ENCODE data around the gene PRDM16. TPM values are rescaled to one million over a fixed set of nuclear protein-coding genes. Genes with fewer than 3 reads are reported as not detected.

Gene PRDM16
- total RNA-seq, 4 donors from 2014 or later = 5.9 to 41.7 (median 11.2) TPM

- no peak for DNase-seq (ENCODE audit: low spot score in 2 of 2)
- H3K4me1 ChIP-seq = peaks cover 0 to 71% (median 32%) of the 10 kb centered on the region in 4 donors
- peaks cover 0 to 5% of the 10 kb centered on the region in 2 donors for H3K27me3 ChIP-seq
- peaks cover 0 to 10% (median 0%) of the 10 kb centered on the region in 4 donors for H3K9me3 ChIP-seq
- peak overlapping the region; percentile 61 to 96 (median 84) for H3K27ac ChIP-seq
- WGBS, 2 donors = 66 to 71% methylated on average over 17 to 21 of the region's 21 CpGs
- TF ChIP-seq POLR2A (IDR thresholded peaks at IDR 0.05) (no peak), EP300 (IDR thresholded peaks at IDR 0.05) (no peak), CTCF (IDR thresholded peaks at IDR 0.05) (no peak)
- no peaks in the 10 kb centered on the region for H3K36me3 ChIP-seq
- no peak overlapping the region for H3K4me3 ChIP-seq
Observed at GRCh38 chr1:3187415-3188149, 118.6 kb downstream of the PRDM16 start.

GRCh38 chr1:3188150-3188971 lies 119.4 kb downstream of the PRDM16 start:
- Histone ChIP-seq H3K4me3 (no peak overlapping the region), H3K9me3 (peaks cover 0 to 10% (median 0%) of the 10 kb centered on the region in 4 donors), H3K36me3 (peaks cover 0 to 7% (median 0%) of the 10 kb centered on the region in 3 donors), H3K27ac (peak overlapping the region; percentile 31 to 96 (median 84)), H3K27me3 (peaks cover 0 to 5% of the 10 kb centered on the region in 2 donors), H3K4me1 (peaks cover 0 to 66% (median 29%) of the 10 kb centered on the region in 4 donors)
- WGBS, 2 donors = 76 to 79% methylated on average over 34 of the region's 34 CpGs
- DNase-seq (ENCODE audit: low spot score in 2 of 2) = no peak
- TF ChIP-seq POLR2A (IDR thresholded peaks at IDR 0.05) (no peak), EP300 (IDR thresholded peaks at IDR 0.05) (no peak)

GRCh38 chr1:3190256-3191041 lies 121.4 kb downstream of the PRDM16 start:
- WGBS, 2 donors = 70% methylated on average over 20 to 32 of the region's 32 CpGs
- TF ChIP-seq EP300 (IDR thresholded peaks at IDR 0.05) = no peak
- TF ChIP-seq POLR2A (IDR thresholded peaks at IDR 0.05) = no peak
- no peak for TF ChIP-seq CTCF (IDR thresholded peaks at IDR 0.05)
- Histone ChIP-seq H3K9me3 (peaks cover 0 to 10% (median 0%) of the 10 kb centered on the region in 4 donors), H3K36me3 (peaks cover 0 to 9% (median 0%) of the 10 kb centered on the region in 3 donors), H3K4me3 (no peak overlapping the region), H3K4me1 (peaks cover 0 to 47% (median 20%) of the 10 kb centered on the region in 4 donors), H3K27ac (peak overlapping the region in 3 of 4 donors; percentile 2 to 96 (median 87)), H3K27me3 (peaks cover 0 to 4% of the 10 kb centered on the region in 2 donors)
- no peak for DNase-seq (ENCODE audit: low spot score in 2 of 2)

GRCh38 chr1:3192361-3192760 lies 123.4 kb downstream of the PRDM16 start:
- TF ChIP-seq CTCF (IDR thresholded peaks at IDR 0.05) (no peak), EP300 (IDR thresholded peaks at IDR 0.05) (no peak), POLR2A (IDR thresholded peaks at IDR 0.05) (no peak)
- H3K36me3 ChIP-seq = peaks cover 0 to 9% (median 0%) of the 10 kb centered on the region in 3 donors
- peaks cover 0 to 10% (median 0%) of the 10 kb centered on the region in 4 donors for H3K9me3 ChIP-seq
- H3K4me1 ChIP-seq = peaks cover 0 to 47% (median 19%) of the 10 kb centered on the region in 4 donors
- peak overlapping the region in 2 of 4 donors; percentile 24 to 34 for H3K27ac ChIP-seq
- no peaks in the 10 kb centered on the region for H3K27me3 ChIP-seq
- 73 to 91% methylated on average over 2 to 6 of the region's 6 CpGs for WGBS, 2 donors
- no peak for DNase-seq (ENCODE audit: low spot score in 2 of 2)
- no peak overlapping the region for H3K4me3 ChIP-seq

- H3K4me3 ChIP-seq = no peak overlapping the region
- DNase-seq (ENCODE audit: low spot score in 2 of 2) = no peak
- H3K9me3 ChIP-seq = peaks cover 0 to 10% (median 0%) of the 10 kb centered on the region in 4 donors
- no peaks in the 10 kb centered on the region for H3K27me3 ChIP-seq
- H3K4me1 ChIP-seq = peaks cover 0 to 47% (median 20%) of the 10 kb centered on the region in 4 donors
- H3K36me3 ChIP-seq = peaks cover 0 to 9% (median 0%) of the 10 kb centered on the region in 3 donors
- 90 to 94% methylated on average over 17 to 18 of the region's 18 CpGs for WGBS, 2 donors
- peak overlapping the region in 2 of 4 donors; percentile 84 to 85 for H3K27ac ChIP-seq
- TF ChIP-seq POLR2A (IDR thresholded peaks at IDR 0.05) (no peak), EP300 (IDR thresholded peaks at IDR 0.05) (no peak), CTCF (IDR thresholded peaks at IDR 0.05) (no peak)
Observed at GRCh38 chr1:3192825-3193224, 123.8 kb downstream of the PRDM16 start.
